Glutamatergic neuron (in vitro differentiated cells): ENCODE measurements around the gene CDK14. TPM values are rescaled to one million over a fixed set of nuclear protein-coding genes. Genes with fewer than 3 reads are reported as not detected.

Experiments used
- DNase-seq: peaks from one replicate; pipeline ENCODE4 v3.0.0; 2022
- H3K27ac Mint-ChIP-seq: one replicate; pipeline ENCODE4 v1.8.0; 2020; ENCODE audit warnings: mild to moderate bottlenecking, mixed read lengths, inconsistent platforms; ENCODE audit not compliant: unreplicated experiment
- H3K27me3 Mint-ChIP-seq: one replicate; pipeline ENCODE4 v1.8.0; 2020; ENCODE audit warnings: mild to moderate bottlenecking, moderate library complexity, mixed read lengths, inconsistent platforms; ENCODE audit not compliant: unreplicated experiment
- H3K36me3 Mint-ChIP-seq: one replicate; pipeline ENCODE4 v1.8.0; 2020; ENCODE audit warnings: mild to moderate bottlenecking, mixed read lengths, inconsistent platforms; ENCODE audit not compliant: unreplicated experiment
- H3K4me1 Mint-ChIP-seq: one replicate; pipeline ENCODE4 v1.8.0; 2020; ENCODE audit warnings: mild to moderate bottlenecking, low read depth, mixed read lengths, inconsistent platforms; ENCODE audit not compliant: unreplicated experiment
- H3K4me3 Mint-ChIP-seq: one replicate; pipeline ENCODE4 v1.8.0; 2020; ENCODE audit warnings: mild to moderate bottlenecking, mixed read lengths, inconsistent platforms; ENCODE audit not compliant: unreplicated experiment
- H3K9me3 Mint-ChIP-seq: one replicate; pipeline ENCODE4 v1.8.0; 2020; ENCODE audit warnings: mild to moderate bottlenecking, moderate library complexity, mixed read lengths, inconsistent platforms; ENCODE audit not compliant: unreplicated experiment
- total RNA-seq: library from RNA; stranded (reverse); fragmentation: NEBNext Ultra II Directional; extraction: Animal tissue kit (Norgen Biotek cat#: 25700); gene quantifications from one replicate; pipeline ENCODE4 v1.2.1, GENCODE V29; 2021; ENCODE audit not compliant: unreplicated experiment
- TF ChIP-seq, protein P1 (sequence below): fragments of 200-600 bp; sonication (generic); IDR thresholded peaks from one replicate; pipeline ENCODE4 v1.5.0; 2021; ENCODE audit not compliant: partially characterized antibody, unreplicated experiment

Gene CDK14
- total RNA-seq, 1 donor from 2014 or later = 96.5 TPM

DNA sequence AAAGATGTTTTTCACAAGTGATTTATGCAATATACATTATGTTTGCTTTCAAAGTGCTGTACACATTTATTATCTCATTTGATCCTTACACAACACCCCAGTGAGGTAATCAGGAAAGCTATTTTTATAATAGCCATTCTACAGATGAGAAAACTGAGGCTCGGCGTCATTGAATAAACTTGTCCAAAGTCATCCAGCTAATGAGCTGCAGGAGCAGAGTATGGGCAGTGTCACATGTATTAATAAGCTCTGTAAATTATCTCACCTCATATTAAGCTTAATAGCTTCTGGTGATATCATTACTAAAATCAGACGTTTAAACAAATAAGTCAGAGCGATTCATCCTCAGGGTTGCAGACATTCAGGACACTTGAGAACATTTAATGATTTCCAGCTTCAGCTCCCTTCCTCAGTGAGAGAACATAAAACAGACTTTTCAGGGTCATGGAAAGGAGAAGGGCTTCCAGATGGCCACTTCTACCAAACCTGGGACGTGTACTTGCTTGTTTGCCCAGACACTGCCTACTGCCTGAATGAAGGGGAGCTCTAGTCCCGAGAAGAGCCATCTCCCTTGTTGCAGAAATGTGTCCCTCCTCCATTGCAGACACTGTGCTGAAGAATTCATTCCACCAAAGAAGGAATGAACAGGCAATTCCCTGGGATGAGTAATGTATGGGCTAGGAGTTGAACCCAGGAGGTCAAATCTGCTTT, 647.6 kb downstream of the CDK14 start:
- Mint-ChIP-seq H3K4me1 (no peaks in the 10 kb centered on the region), H3K4me3 (no peak overlapping the region), H3K27ac (no peak overlapping the region), H3K36me3 (peaks cover 5% of the 10 kb centered on the region), H3K9me3 (peaks cover 1% of the 10 kb centered on the region), H3K27me3 (no peaks in the 10 kb centered on the region)
- no peak for DNase-seq
- TF ChIP-seq, protein P1, sequence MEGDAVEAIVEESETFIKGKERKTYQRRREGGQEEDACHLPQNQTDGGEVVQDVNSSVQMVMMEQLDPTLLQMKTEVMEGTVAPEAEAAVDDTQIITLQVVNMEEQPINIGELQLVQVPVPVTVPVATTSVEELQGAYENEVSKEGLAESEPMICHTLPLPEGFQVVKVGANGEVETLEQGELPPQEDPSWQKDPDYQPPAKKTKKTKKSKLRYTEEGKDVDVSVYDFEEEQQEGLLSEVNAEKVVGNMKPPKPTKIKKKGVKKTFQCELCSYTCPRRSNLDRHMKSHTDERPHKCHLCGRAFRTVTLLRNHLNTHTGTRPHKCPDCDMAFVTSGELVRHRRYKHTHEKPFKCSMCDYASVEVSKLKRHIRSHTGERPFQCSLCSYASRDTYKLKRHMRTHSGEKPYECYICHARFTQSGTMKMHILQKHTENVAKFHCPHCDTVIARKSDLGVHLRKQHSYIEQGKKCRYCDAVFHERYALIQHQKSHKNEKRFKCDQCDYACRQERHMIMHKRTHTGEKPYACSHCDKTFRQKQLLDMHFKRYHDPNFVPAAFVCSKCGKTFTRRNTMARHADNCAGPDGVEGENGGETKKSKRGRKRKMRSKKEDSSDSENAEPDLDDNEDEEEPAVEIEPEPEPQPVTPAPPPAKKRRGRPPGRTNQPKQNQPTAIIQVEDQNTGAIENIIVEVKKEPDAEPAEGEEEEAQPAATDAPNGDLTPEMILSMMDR = no peak

DNA sequence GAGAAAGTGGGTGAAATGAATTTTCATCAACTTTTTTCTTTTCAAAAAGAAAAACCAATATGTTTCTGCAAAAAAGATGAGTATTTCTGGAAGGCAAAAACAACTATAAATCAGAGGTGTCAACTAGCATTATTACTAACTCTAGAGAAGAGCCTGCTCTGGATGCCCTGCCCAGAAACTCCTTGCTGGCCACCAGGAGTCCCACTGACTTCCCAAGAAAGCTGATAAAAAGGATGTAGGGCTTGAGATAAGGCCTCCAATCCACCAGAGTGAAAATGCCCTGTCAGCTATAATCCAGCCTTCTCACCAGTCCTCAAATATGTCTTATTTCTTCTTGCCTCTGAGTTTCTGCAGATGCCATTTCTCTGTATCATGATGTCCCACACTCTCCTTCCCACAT, 651.4 kb downstream of the CDK14 start:
- Mint-ChIP-seq H3K27ac (no peak overlapping the region), H3K4me3 (no peak overlapping the region), H3K9me3 (peaks cover 1% of the 10 kb centered on the region), H3K36me3 (peaks cover 5% of the 10 kb centered on the region), H3K4me1 (no peaks in the 10 kb centered on the region), H3K27me3 (no peaks in the 10 kb centered on the region)
- no peak for DNase-seq
- TF ChIP-seq, protein P1 = no peak

DNA sequence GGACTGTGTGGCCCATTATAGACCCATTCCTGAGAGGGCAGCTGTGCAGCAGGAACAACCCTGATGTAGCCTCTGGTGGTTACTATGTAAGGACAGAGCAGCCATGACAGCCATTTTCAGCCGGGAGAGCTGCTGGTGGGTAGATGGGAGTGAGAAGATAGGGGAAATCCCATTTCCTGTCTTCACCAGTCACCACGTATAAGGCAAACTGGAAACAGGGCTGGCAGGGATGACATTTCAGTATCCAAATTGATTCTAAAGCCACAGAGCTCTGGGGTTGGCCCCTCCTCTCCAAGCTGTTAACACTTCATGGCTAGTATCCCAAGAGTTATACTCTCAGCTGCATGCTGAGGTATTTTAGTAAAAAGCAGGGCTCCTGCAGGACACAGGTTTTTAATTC, 652.9 kb downstream of the CDK14 start:
- Mint-ChIP-seq H3K36me3 (no peaks in the 10 kb centered on the region), H3K4me3 (no peak overlapping the region), H3K27me3 (no peaks in the 10 kb centered on the region), H3K9me3 (peaks cover 3% of the 10 kb centered on the region), H3K4me1 (no peaks in the 10 kb centered on the region), H3K27ac (no peak overlapping the region)
- DNase-seq = no peak
- TF ChIP-seq, protein P1 = no peak

DNA sequence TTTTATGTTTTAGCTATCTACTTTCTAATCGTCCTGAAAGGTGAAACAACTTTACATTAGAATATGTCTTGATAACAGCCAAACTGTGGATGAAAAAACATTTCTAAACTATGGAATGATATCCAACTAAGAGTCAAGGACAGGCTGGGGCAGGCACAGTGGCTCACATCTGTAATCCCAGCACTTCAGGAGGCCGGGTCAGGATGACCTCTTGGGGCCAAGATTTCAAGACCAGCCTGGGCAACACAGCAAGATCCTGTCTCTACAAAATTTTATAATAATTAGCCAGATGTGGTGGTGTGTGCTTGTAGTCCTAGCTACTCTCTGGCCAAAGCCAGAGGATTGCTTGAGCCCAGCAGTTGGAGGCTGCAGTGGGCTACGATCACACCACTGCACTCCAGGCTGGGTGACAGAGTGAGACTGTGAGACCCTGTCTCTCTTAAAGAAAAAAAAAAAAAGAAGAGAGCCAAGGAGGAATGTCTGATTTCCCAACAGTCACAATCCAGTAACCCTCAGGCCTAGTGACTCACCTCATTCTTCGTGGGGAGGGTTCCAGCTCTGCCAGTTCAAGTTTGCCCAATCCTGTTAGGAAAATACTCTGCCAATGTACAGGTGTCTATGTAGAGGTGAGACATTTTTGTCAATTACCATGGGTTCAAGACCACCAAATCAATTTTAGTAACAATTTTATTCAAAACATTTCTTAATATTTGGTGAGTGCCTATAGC, 653.5 kb downstream of the CDK14 start:
- Mint-ChIP-seq H3K9me3 (peaks cover 3% of the 10 kb centered on the region), H3K27me3 (no peaks in the 10 kb centered on the region), H3K4me1 (no peaks in the 10 kb centered on the region), H3K27ac (no peak overlapping the region), H3K36me3 (no peaks in the 10 kb centered on the region), H3K4me3 (no peak overlapping the region)
- TF ChIP-seq, protein P1 = no peak
- DNase-seq = no peak

DNA sequence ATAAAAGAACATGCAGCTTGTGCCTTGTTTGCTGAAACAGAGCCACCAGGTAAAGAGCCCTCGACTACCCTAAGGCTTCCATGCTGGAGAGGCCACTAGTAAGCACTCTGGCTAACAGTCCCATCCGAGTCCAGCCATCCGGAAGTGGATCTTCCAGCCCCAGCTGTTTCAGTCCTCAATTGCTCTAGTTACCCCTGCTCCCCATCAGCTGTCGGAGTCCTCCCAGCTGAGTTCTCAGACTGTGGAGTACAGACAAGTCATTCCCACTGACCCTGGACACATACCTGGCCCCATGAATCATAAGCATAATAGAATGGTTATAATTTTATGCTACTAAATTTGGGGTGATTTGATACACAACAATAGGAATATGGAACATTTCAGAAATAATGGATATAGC, 654.6 kb downstream of the CDK14 start:
- no peak overlapping the region for H3K27ac Mint-ChIP-seq

More for the DNA sequence above, 654.6 kb downstream of the CDK14 start:
- H3K4me1 Mint-ChIP-seq = no peaks in the 10 kb centered on the region
- peaks cover 3% of the 10 kb centered on the region for H3K9me3 Mint-ChIP-seq
- TF ChIP-seq, protein P1 = no peak
- H3K27me3 Mint-ChIP-seq = no peaks in the 10 kb centered on the region
- H3K4me3 Mint-ChIP-seq = no peak overlapping the region
- H3K36me3 Mint-ChIP-seq = peaks cover 4% of the 10 kb centered on the region
- no peak for DNase-seq
